ENCODE measurements around the gene ZACN. TPM values are rescaled to one million over a fixed set of nuclear protein-coding genes. Genes with fewer than 3 reads are reported as not detected.

The ZACN gene
- polyA plus RNA-seq, 2 of the 4 experiments (the other 2 are of a cell fraction): 0.12 to 0.30 TPM

- TF ChIP-seq HOXA7 (CRISPR knock-in tag; IDR thresholded peaks at IDR 0.05): no peak
- no peak for TF ChIP-seq HOXB13 (CRISPR knock-in tag; IDR thresholded peaks at IDR 0.05; ENCODE audit: low read depth)
- no peak for TF ChIP-seq POLR2AphosphoS2 (conservative IDR thresholded peaks at IDR 0.05; ENCODE audit: low read length)
Observed at GRCh38 chr17:76102944-76103273, 23.9 kb downstream of the ZACN start (continued).

GRCh38 chr17:76103274-76104139 is 24.5 kb downstream of the ZACN start, which contains the start of gene EXOC7:
Gene EXOC7 (minus strand): TSS chr17:76103787. CDS start chr17:76103692, 95 bp downstream.
- POLR2A ChIA-PET: interaction anchor here (0.6 to 1.3 kb wide), 7 partner anchors 12 to 248 kb away, joined by 3 to 5 read pairs (median 4); partner anchors contain the start of genes MRPL38, SRP68, UBALD2 and WBP2
- Histone ChIP-seq H3K4me2 (peak within 1 kb of the TSS; percentile 82), H3K9me3 (no peaks in the 10 kb centered on the region), H3K4me1 (peaks cover 11% of the 10 kb centered on the region), H3K27ac (peak within 1 kb of the TSS; percentile 84 to 87), H3K4me3 (peak within 1 kb of the TSS; percentile 69)
- WGBS (ENCODE audit: missing lambda C conversion rate): 6% methylated on average over 48 of the region's 55 CpGs
- DNase-seq (ENCODE audit: low read depth in 1 of 2, low spot score in 1 of 2) (peak; percentile 95), ATAC-seq (peak; percentile 93 to 96), FAIRE-seq (no peak)
- CTCF ChIA-PET: interaction anchor here (0.7 to 38.7 kb wide), 19 partner anchors 8 to 305 kb away, joined by 3 to 755 read pairs (median 5); partner anchors contain the start of gene ZACN
- TF ChIP-seq E2F6 (IDR thresholded peaks at IDR 0.05; ENCODE audit: borderline replicate concordance, low read depth): peak; percentile 88
- TF ChIP-seq HOXB13 (CRISPR knock-in tag; IDR thresholded peaks at IDR 0.05; ENCODE audit: low read depth): peak; percentile 79
- no peak for TF ChIP-seq REST (IDR thresholded peaks at IDR 0.05)
- no peak for TF ChIP-seq RARB (CRISPR knock-in tag; IDR thresholded peaks at IDR 0.05)
- peak; percentile 83 for TF ChIP-seq PHF8 (IDR thresholded peaks at IDR 0.05; ENCODE audit: borderline replicate concordance, low read depth)
- TF ChIP-seq HES2 (IDR thresholded peaks at IDR 0.05): no peak
- peak; percentile 67 to 87; a peak in 4 of 5 replicates for TF ChIP-seq JUN (IDR thresholded peaks at IDR 0.05)
- TF ChIP-seq ZFP36 (IDR thresholded peaks at IDR 0.05; ENCODE audit: borderline replicate concordance, partially characterized antibody): peak; percentile 1
- TF ChIP-seq HOXB5 (CRISPR knock-in tag; IDR thresholded peaks at IDR 0.05): no peak
- no peak for TF ChIP-seq EHF (CRISPR knock-in tag; IDR thresholded peaks at IDR 0.05)
- TF ChIP-seq POLR2AphosphoS2 (conservative IDR thresholded peaks at IDR 0.05; ENCODE audit: low read length): no peak
- peak; percentile 71; the same call in 2 of the 3 replicates for TF ChIP-seq BCL3 (IDR thresholded peaks at IDR 0.05)
- TF ChIP-seq MAX (IDR thresholded peaks at IDR 0.05): peak; percentile 91
- TF ChIP-seq GATA3 (IDR thresholded peaks at IDR 0.05; ENCODE audit: borderline replicate concordance): no peak
- no peak for TF ChIP-seq HDAC2 (IDR thresholded peaks at IDR 0.05)
- no peak for TF ChIP-seq MAZ (IDR thresholded peaks at IDR 0.05; ENCODE audit: borderline replicate concordance, low read depth, low read length)
- TF ChIP-seq POLR2A (IDR thresholded peaks at IDR 0.05; ENCODE audit: low read length): peak; percentile 85
- 0 out of 2 replicates have a peak, but pooled peaks have one; percentile 36 for TF ChIP-seq TFCP2L1 (CRISPR knock-in tag; IDR thresholded peaks at IDR 0.05)
- no peak for TF ChIP-seq MAFK (IDR thresholded peaks at IDR 0.05; ENCODE audit: partially characterized antibody)
